Left colon (tissue), 2 donors: Measurements from ENCODE around the gene DIPK1A. TPM values are rescaled to one million over a fixed set of nuclear protein-coding genes. Genes with fewer than 3 reads are reported as not detected.

ENCODE experiments used
- ATAC-seq: fragments of 200-7000 bp; cut with Tn5 transposase; one replicate; pipeline ENCODE4 v1.9.1; 2020; ENCODE audit warnings: mild to moderate bottlenecking, moderate library complexity
- DNase-seq, 2 donors: peaks; one replicate each; pipeline ENCODE4 v3.0.0-alpha.2; 2020
- intact Hi-C, 2 donors: fragments of 100-400 bp; cut with DNase I in 1 of 2; cut with micrococcal nuclease in 1 of 2; formaldehyde crosslinking; loops; one replicate each; pipeline versions ENCODE4 v1.11.2 to v1.14.0; 2022; cut with DNase I, micrococcal nuclease
- total RNA-seq, 2 donors: library from RNA; stranded (reverse); fragmentation: NEBNext Ultra II Directional; extraction: Animal tissue kit (Norgen Biotek cat#: 25700); gene quantifications; one replicate each; pipeline ENCODE4 v1.2.1, GENCODE V29; 2021
- donor health status: DM: no; HTN: no; CAD: no.
- donor health status: DM: yes; HTN: yes; CAD: no.

Gene DIPK1A
- total RNA-seq, 2 donors from 2014 or later, result 14.0 to 16.5 TPM

DNA sequence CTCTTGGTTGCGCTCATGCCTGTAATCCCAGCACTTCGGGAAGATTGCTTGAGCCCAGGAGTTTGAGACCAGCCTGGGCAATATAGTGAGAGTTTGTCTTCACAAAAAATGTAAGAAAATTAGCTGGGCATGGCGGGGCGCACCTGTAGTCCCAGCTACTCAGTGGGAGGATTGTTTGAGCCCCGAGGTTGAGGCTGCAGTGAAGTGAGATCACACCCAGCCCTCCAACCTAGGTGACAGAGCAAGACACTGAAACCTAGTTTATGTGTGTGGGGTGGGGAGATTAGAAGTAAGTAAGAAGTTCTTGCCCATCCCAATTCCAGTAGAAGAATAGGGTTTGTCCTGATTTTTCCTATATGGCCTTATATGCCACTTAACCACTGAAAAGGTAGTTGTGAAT is 127.4 kb downstream of the DIPK1A start:
- DNase-seq, result no peak
- intact Hi-C loops, result no loop called here
- ATAC-seq, result no peak

DNA sequence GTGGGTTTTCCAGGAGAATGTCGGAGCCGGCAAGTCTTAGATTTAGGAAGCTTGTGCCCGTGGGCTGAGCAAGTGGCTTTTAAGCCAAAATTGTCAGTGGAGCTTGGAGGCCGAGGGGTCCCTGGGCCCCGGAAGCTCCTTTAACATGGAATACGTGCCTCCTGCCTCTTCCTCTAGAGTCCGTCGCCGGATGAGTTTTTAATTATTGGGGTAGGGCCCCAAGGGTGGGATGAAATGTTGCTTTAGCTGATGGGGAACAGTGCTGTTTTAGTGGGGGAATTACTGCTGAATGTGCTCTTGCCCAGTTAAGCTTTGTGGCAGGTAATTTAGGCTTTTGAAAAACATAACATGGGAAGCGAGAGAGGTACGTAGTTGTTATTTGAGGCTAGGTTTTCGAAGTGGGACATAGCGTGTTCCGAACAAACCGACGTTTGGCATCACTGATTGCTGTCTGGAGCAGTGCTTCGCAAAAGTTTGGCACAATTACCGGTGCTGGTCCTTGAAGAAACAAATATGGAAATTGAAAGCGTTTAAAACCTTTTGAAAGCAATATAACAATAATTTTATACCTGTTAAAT is 128.6 kb downstream of the DIPK1A start:
- intact Hi-C loops, result no loop called here
- no peak for DNase-seq
- peak; percentile 22 for ATAC-seq

DNA sequence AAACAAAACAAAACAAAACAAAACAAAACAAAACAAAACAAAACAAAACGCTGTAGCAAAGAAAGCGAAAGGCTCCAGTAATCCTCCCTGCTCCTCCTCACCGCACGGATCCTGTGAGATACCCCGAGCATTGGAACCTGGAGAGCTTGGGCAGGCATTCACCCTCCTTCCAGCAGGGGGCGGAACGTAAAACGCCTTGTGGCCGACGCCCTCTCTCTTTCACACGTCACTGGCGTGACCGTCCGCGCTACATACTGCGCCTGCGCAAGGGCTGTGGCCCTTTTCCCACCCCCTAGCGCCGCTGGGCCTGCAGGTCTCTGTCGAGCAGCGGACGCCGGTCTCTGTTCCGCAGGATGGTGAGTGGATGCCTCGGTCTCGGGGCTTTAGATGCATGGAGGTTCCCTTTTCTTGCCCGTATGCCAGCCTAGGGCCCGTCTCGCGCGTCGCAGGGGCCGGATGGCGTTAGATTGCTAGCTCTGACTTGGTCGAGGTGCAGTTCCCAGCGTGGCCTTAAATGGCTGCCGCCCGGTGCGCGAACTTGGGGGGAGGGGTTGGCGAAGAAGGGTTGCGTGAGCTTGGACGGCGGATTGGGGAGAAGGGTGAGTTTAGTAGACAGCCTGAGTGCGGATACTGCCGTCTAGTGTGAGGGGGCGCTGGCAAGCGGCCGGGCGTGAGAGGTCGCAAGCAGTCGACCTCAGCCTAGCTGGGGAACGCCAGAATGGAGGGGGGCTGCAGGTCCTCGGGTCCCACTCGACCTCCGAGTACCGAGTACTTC is 129.3 kb downstream of the DIPK1A start, which contains the start of gene RPL5:
TSS of gene RPL5 (plus strand) at position 279 of the 775 bp plus-strand sequence. CDS start at position 354, 75 bp downstream.
- intact Hi-C loops, result no loop called here
- peak; percentile 94 for ATAC-seq
- peak; percentile 97 to 99 for DNase-seq

DNA sequence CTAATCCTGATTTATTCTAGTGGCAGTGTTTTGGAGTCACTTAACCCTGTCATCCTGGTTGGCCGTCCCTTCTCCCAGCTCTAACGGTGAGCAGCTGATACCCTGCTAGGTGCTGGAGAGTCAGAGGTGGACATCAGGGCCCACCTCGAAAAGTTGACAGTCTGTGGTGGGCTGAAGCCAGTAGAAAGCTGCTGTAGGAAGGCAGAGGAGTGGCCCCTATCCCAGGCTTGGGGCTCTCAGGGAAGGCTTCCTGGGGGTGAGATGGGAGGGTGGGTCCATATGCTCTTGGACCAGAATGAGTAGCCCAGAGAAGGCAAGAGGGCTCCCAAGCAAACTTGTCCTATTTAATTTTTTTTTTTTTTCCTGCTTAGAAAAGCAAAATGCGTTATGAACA is 129.9 kb downstream of the DIPK1A start:
- DNase-seq (no peak), ATAC-seq (no peak)
- intact Hi-C loops, result no loop called here

DNA sequence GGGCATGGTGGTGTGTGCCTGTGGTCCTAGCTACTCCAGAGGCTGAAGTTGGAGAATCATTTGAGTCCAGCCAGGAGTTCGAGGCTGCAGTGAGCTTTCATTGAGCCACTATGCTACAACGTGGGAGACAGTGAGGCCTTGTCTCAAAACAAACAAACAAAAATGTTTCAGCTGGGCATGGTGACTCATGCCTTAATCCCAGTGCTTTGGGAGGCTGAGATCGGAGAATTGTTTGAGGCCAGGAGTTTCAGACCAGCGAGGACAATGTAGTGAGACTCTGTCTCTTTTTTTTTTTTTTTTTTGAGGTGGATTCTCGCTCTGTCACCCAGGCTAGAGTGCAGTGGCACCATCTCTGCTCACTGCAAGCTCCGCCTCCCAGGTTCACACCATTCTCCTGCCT is 134.5 kb downstream of the DIPK1A start:
- no peak for DNase-seq
- intact Hi-C loops, result no loop called here
- ATAC-seq, result no peak

DNA sequence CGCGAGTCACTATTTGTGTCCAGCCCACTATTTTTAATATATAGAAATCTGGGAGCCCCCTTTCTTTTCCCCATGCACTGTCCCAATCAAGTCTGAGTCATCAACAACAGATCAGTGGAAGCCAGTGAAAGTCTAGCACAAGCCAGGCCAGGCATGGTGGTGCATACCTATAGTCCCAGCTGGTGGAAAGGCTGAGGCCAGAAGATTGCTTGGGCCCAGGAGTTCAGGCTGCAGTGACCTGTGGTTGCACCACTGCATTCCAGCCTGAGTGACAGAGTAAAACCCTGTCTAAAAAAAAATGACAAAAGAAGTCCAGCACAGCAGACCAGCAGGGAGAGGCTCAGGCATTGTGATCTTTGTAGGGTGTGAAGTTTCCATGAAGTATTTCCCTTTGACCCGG is 138.4 kb downstream of the DIPK1A start:
- ATAC-seq (no peak), DNase-seq (no peak)
- intact Hi-C loops, result no loop called here

DNA sequence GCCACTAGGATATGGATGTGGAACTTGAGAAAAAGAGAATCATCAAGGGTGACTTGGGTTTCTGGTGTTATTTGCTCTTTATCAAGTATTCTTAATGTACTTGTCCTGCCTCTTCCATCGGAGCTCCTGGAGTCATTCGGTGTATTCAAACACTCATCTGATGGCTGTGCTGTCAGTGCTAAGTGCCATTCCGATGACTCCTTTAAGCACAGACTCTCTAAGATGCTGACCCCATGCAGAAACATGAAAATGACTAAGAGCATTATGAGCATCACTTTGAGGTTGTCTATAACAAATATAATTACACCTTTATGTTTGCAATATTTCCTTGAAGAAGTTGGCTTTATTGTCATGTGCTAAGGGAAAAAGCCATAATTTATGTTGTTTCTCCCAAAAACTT is 140.7 kb downstream of the DIPK1A start:
- DNase-seq (no peak), ATAC-seq (no peak)
- intact Hi-C loops, result no loop called here

DNA sequence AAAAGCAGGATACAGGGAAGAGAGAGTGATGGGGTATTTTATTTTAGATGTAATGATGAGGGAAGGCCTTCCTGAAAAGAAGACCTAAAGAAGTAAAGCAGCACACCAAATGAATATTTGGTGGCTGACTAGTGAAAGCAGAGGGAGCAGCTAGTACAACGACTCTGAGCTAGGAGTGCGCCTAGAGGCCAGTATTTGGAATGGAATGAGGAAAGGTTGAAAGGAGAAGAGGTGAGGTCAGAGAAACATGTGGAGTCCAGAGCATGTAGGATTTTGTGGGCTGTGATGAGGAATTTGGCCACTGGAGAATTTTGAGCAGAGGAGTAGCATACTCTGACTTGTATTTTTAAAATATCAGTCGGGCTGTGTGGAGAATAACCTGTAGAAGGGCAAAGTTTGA is 141.2 kb downstream of the DIPK1A start:
- intact Hi-C loops, result no loop called here
- ATAC-seq, result no peak
- DNase-seq, result no peak

DNA sequence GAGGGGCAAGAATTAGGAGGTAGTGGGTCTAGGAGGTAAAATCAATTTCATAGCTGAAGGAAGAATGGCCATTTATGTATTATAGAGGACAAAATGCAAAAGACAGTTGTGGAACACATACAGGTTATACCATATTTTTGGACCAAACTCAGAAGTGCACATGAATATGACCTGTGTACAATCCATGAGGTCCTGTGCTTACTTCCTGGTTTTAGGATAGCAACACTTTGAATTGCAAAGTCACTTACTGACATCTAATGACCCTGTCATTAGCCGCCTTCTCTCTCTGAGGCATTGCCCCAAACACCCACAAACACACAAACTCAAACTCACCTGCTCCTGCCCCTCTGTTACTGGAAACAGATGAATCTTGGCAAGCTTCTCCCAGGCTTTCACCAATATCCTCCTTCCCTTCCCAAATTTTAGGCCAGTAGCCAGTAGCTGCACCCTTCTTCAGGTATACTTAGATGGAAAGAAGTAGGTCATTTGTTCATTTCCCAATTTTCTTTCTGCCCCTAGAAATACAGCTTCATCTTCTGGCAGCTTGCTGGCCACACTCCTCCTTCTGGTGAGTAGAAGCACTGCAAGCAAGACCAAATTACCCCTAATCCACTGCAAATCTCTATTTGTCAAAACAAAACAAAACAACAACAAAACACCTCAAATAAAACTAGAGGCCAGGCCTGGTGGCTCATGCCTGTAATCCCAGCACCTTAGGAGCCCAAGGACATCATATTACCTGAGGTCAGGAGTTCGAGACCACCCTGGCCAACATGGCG is 143.1 kb downstream of the DIPK1A start:
- intact Hi-C loops, result loop anchor here in 1 of 2 donors (5.0 kb wide), 1 partner anchor 66 kb away; no protein-coding TSS in a partner anchor
- ATAC-seq, result peak; percentile 49
- DNase-seq, result no peak

DNA sequence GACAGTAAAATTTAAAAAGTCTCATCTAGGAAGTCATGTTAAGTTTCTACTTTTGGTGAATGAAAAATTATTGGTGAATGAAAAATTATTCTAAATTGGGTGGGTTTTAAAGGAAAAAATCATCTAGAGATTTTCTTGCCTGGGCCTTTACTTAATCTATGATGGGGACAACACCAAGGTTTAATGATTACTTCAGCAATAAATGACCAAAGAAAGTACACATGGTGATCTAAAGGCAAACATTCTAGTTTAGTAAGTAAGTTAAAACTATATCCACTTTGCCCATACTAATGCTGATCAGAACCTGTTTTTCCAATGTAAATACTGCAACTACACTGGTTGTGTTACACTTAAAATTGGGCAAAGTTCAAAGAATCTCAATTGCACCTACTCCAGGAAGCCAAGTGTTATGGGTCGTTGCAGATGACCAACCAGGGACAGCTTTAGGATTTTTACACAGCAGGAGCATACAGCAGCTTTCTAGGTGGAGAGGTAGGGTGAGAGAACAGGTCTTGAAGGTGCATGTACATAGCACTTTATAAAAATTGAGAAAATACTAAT is 144.0 kb downstream of the DIPK1A start:
- intact Hi-C loops, result loop anchor here in 1 of 2 donors (5.0 kb wide), 1 partner anchor 65 kb away; no protein-coding TSS in a partner anchor
- peak in 1 of 2 donors; percentile 49 for DNase-seq

DNA sequence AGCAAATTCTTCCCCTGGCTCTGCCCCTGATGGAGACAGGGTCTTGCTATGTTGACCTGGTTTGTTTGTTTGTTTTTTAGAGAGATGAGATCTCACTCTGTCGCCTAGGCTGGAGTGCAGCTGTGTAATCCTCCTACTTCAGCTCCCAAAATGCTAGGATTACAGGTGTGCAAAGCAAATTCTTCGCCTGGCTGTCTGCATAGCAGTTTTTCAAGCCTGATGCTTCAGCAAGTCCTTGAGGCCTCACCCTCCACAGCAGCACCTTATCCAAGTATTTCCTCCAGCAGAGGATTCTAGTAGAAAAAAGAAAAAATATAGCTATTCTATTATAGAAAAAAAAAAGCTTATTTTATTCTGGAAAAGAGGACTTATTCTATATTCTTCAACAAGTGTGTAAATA is 144.5 kb downstream of the DIPK1A start:
- no peak for DNase-seq
- intact Hi-C loops, result loop anchor here in 1 of 2 donors (5.0 kb wide), 1 partner anchor 64 kb away; no protein-coding TSS in a partner anchor
- ATAC-seq, result peak; percentile 12

More for the DNA sequence above, 144.0 kb downstream of the DIPK1A start:
- peak; percentile 93 for ATAC-seq

DNA sequence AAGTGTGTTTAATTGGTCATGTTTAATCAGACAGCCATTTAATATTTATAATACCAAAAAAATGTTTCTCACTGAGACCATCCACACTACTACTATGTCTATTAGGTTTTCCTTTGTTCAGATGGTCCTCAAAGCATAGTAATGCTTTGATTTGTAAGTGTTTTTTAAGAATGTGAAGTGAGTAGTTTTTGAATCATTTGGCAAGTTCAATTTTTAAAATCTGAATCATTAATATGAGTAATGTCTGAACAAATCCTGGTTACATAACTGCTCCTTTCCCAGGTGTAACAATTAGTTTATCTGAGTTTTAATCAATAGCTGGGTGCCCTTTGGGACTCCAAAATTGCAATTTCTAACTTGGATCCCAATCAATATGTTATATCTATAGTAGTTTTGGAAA is 152.9 kb downstream of the DIPK1A start:
- ATAC-seq, result no peak
- intact Hi-C loops, result no loop called here
- no peak for DNase-seq

DNA sequence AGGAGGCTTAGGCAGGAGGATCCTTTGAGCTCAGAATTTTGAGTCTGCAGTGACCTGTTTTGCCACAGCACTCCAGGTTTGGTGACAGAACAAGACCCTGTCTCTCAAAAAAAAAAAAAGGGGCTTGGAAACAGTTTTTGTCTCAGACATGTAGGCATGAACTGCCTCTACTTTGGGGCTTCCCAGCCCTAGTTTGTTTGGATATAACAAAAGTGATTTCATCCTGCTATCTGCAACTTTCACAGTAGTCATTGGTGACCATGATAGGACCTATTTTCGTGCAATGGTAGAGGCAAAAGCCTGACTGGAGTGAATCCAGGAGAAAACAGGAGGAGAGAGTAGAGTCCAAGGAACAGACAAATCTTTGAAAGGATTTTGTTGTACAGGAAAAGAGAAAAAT is 156.0 kb downstream of the DIPK1A start:
- intact Hi-C loops, result no loop called here
- no peak for ATAC-seq
- DNase-seq, result no peak

DNA sequence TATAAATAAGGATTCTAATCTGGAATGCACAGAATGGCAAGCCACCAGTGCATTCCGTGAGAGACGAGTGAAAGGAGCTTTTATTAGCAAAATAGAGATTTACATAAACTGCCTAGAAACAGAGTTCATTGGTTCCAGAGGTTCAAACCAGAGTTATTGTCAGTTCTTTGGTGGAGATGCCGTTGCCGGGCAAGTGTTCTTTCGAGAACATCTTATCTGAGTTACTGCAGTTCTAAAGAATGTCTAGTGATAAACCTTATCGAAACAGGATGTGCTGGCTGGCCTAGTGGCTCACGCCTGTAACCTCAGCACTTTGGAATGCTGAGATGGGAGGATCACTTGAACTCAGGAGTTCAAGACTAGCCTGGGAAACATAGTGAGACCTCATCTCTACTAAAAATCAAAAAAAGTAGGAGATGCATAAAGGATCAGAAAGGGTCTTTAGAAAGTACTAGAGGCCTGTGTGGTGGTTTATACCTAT is 156.5 kb downstream of the DIPK1A start:
- ATAC-seq (peak; percentile 99), DNase-seq (peak; percentile 70 to 84)
- intact Hi-C loops, result no loop called here

DNA sequence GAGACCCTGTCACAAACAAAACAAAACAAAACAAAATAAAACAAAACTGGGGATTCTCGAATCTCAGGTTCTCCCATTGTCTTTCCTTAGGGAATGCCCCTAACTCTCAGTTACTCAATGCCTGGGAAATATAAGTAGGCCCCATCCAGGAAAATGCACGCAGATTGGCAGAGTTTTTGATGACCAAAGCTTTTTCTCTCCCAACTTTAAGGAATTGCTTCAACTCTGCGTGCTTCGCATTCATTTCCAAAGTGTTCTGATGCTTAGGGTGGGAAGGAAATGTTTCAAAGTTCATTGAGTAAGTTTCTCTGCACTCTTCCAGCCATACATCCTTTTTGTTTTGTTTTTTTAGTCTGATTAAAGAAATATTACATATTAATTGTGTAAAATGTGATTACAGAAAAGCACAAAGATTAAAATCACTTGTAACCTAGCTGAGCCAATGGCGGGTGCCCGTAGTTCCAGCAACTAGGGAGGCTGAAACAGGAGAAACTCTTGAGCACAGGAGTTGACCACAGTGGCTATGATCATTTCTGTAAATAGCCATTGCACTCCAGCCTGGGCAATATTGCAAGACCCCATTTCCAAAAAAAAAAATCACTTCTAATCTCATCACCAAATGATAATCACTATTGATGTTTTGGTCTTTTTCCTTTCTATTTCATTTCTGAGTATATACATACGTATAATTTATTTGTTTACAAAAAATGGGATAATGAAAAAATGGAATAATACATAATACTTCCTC is 157.9 kb downstream of the DIPK1A start:
- ATAC-seq (no peak), DNase-seq (no peak)
- intact Hi-C loops, result no loop called here

DNA sequence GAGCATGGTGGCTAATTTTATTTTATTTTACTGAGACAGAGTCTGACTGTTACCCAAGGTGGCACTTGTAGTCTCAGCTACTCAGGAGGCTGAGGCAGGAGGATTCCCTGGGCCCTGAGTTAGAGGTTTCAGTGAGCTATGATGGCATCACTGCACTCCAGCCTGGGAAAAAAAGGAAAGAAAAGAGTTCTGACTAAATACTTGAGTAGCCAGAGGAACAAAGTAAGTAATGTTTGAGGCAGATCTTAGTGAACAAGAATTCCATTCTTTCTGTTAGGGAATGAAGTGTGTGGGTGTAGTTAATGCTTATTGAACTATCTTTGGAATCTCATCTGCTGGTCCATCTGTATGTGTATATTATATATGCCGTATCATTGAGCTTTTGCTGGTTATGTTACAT is 163.3 kb downstream of the DIPK1A start:
- DNase-seq (no peak), ATAC-seq (no peak)
- intact Hi-C loops, result no loop called here

DNA sequence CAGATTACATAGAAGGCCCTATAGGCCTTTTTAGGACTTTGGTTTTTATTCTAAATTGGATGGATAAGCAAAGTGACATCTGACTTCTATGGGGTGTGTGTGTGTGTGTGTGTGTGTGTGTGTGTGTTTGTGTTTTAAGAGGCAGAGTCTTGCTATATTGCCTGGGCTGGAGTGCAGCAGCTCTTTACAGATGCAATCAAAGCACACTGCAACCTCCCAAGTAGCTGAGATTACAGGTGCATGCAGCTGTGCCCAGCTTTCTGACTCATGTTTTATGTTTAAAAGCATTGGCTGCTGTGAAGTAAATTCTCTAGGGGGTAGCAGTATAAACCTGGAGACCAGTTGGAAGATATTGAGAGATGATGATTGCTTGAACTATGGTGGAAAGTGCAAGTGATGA is 164.0 kb downstream of the DIPK1A start:
- intact Hi-C loops, result no loop called here
- DNase-seq (no peak), ATAC-seq (no peak)

DNA sequence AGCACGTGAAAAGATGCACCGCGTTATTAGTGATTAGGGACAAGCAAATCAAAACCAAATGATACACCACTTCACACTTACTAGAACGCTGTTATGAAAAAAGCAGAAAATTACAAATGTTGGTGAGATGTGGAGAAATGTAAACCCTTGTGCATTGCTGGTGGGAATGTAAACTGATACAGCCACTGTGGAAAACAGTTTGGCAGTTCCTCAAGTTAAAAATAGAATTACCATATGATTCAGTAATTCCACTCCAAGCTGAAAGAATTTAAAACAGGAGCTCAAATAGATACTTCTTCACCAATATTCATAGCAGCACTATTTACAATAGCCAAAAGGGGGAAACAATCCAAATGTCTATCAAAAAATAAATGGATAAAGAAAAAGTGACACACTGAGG is 166.1 kb downstream of the DIPK1A start:
- DNase-seq, result no peak
- ATAC-seq, result no peak
- intact Hi-C loops, result no loop called here
